Stimulated activated naive CD4-positive, alpha-beta T cell (primary cell): Measurements from ENCODE around the gene DDX18.

ENCODE experiments used
- DNase-seq, 6 experiments: peaks; one replicate each; lab custom pipeline; 2025; lab: John Stamatoyannopoulos, UW

Gene DDX18

GRCh38 chr2:117834992-117835391 is 20.5 kb downstream of the DDX18 start:
- no peak for DNase-seq

- peak in 5 of 6 experiments; percentile 21 to 32 (median 28) for DNase-seq
Measured at GRCh38 chr2:117835990-117836760, 21.7 kb downstream of the DDX18 start.

- DNase-seq = no peak
Measured at GRCh38 chr2:117845304-117845703, 30.8 kb downstream of the DDX18 start.

DNA sequence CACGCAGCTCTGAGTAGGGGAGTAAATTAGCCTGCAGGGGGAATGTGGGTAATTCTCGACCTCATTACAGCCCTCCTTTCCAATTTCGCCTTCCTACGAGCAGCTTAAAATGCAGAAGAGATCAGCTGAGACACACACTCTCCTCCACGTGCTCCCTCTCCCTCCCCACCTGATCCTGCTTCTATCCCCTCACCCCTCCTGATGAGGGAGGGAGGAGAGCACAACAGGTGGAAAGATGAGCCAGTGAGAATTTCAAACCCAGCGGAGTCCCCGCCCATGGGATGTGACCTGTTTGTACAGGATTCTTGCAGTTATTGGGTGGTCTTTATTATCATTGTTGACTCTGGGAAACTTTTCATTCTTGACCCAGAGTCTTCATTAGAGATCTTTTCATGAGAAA is 35.5 kb downstream of the DDX18 start:
- no peak for DNase-seq

- no peak for DNase-seq
Measured at GRCh38 chr2:117850461-117850860, 36.0 kb downstream of the DDX18 start.

GRCh38 chr2:117851969-117852368 is 37.5 kb downstream of the DDX18 start:
- no peak for DNase-seq

DNA sequence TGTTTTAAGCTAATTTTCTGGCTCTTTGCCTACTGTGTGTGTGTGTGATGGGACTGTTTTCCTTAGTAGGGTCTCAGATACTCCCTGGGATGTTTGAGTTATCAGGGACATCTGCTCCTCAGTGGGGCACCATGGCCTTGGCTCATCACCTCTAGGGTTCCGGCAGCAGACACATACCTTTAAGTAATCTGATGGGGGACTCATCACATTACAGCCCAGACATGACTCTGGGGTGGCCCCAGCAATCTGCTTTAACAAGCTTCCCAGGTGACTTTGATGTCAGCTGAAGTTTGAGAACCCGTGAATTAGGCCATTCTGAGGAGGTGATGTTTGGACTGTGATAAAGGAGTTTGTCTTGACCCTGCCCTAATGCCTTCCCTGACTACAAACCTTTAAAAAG is 38.8 kb downstream of the DDX18 start:
- no peak for DNase-seq

DNA sequence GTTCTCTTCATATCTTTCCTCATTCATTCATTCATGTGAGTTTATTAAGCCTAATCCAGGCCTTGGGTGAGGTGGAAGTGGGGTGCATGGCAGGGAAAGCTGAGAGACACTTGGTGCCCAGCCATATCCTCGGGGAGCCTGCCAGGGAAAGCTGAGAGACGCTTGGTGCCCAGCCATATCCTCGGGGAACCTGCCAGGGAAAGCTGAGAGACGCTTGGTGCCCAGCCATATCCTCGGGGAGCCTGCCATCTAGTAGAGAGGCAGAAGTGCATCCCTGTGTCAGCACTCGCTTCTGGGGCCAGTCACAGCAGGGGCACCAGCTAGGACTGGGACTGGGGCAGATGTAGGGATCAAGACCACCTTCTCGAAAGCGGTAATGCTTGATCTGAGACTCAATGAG is 39.4 kb downstream of the DDX18 start:
- DNase-seq = no peak

DNA sequence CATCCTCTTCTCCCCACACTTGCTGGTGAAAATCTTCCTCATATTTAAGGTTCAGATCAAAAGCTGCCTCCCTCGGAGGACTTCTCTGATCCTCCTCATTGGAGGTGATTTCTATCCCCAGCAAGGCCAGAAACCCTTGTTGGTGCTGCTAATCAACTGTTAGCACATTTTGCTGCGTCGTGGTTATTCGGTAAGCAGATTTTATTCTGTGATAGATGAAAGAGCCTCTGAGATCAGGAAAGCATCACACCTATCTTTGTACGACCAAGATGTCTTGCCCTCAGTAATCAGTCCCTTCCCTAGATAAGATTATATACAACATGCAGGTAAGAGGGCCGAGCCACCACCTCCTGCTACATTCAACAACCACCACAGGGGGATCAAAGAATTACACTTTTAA is 40.1 kb downstream of the DDX18 start:
- DNase-seq = no peak

DNA sequence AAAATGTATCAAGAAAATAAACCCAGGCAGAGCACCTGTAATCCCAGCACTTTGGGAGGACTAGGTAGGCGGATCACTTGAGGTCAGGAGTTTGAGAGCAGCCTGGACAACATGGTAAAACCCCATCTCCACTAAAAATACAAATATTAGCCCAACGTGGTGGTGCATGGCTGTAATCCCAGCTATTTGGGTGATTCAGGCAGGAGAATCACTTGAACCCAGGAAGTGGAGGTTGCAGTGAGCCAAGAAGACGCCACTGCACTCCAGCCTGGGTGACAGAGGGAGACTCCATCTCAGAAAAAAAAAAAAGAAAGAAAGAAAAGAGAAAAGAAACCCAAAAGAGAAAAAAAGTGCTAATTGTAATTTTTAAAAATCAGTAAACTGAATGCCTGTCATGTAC is 41.4 kb downstream of the DDX18 start:
- no peak for DNase-seq

- no peak for DNase-seq
Measured at GRCh38 chr2:117856415-117857210, 42.1 kb downstream of the DDX18 start.

DNA sequence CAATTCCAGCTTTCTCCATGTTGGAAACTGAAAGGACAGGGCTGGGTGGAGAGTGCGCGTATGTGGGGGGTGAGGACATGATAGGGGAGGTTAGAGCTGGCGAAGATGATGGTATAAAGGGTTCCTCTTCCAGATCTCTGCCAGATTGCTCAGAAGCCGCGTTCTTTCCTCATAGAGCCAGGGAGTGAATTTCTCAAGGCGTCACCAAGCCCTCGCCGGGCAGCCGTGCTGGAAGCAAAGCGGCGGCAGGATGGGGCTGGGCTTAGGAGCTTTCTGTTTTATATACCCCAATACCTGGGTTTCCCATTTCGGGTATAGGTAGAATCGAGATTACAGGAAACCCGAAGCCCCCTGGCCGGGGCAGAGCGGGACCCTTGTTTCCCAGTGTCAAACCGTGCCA is 43.8 kb downstream of the DDX18 start:
- DNase-seq = no peak

DNA sequence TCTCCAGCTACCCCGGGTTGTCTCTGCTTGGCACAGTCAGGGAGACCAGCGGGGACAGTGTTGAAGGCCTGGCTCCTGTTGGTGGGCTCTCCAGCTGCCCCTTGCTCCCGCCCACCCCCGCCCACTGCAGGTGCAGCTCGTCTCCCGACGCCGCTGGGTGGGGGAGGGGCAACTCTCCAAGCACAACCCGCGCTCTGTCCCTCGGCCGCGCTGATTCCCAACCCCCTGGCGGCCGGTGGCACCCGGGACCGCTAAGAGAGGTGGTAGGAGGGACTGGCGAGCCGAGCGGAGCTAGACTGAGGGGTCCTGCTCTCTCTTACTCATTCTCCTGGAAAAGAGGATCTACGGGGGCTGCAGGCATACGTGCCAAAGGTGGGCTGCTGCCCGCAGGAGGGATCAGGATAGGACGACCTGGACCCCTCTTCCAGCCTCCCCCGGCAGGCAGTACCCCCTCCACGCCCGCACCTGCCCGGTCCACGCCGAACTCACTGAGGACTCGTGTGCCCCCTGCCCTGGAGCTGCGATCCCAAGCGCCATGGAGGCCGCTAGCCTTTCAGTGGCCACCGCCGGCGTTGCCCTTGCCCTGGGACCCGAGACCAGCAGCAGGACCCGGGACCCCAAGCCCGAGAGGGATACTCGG is 44.5 kb downstream of the DDX18 start:
- DNase-seq = no peak

GRCh38 chr2:117859532-117859911 is 45.0 kb downstream of the DDX18 start:
- DNase-seq = no peak

GRCh38 chr2:117859924-117860647 is 45.6 kb downstream of the DDX18 start:
- DNase-seq = no peak

DNA sequence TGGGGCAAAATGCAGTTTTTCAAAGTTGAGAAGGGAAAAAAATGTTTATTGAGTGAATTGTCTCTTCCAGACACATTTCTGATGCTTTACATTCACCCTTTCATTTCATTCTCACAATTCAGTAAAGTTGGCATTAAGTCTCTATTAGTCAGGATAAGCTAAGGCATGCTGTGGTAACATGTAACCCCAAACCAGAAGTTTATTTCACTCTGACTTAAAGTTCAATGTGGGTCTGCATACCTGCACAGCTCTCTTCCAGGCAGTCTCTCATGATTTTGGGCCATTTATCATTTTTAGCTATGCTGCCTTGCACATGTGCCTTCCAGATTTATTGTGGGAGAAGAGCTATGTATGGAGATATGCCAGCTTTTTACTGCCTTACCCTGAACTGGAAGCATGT is 48.0 kb downstream of the DDX18 start:
- DNase-seq = no peak

DNA sequence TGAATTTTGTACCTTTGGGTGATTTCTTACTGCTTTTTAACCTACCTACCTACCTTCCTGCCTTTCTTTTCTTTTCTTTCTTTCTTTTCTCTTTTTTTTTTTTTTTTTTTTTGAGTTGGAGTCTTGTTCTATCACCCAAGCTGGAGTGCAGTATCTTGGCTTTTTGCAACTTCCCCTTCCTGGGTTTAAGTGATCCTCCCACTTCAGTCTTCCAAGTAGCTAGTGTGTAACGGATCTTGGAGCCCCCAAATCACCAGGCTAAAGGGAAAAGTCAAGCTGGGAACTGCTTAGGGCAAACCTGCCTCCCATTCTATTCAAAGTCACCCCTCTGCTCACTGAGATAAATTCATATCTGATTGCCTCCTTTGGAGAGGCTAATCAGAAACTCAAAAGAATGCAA is 61.3 kb downstream of the DDX18 start:
- DNase-seq = no peak

DNA sequence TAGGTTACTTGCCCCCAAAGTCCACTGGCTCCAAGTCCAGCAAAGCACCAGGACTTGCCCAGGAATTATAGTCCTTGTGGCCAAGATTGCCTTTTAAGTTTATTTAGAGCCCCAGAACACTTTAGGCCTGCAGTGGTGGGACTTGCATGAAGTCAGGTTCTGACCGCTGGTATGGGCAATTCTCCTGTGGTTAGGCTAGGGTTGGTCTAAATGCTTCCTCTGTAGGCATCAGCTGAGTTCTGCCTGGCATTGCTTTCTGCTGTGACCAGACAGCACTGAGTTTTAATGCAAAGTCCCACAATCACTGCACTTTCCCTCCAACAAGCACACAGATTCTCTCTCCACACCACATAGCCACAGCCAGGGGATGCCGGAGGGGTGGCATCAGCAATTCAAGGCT is 64.5 kb downstream of the DDX18 start:
- no peak for DNase-seq
